ENCODE results near the gene SERTAD2.
A peak's percentile ranks its signal among the peaks of the same experiment; 100 is the strongest.

Gene SERTAD2

GRCh38 chr2:64646007-64646880, 7.5 kb downstream of the SERTAD2 start:
- DNase-seq (ENCODE audit: low spot score): peak; percentile 65

- no peak for DNase-seq (ENCODE audit: low spot score)
These were observed 9.0 kb downstream of the SERTAD2 start for GRCh38 chr2:64644458-64645382.

- no peak for DNase-seq (ENCODE audit: low spot score)
These were observed 9.8 kb downstream of the SERTAD2 start for GRCh38 chr2:64643838-64644457.

GRCh38 chr2:64641599-64641998, 12.1 kb downstream of the SERTAD2 start:
- no peak for DNase-seq (ENCODE audit: low spot score)

- no peak for DNase-seq (ENCODE audit: low spot score)
These were observed 13.3 kb downstream of the SERTAD2 start for GRCh38 chr2:64640153-64641044.

GRCh38 chr2:64639691-64640090, 14.0 kb downstream of the SERTAD2 start:
- no peak for DNase-seq (ENCODE audit: low spot score)

- no peak for DNase-seq (ENCODE audit: low spot score)
These were observed 15.1 kb downstream of the SERTAD2 start for GRCh38 chr2:64638502-64639120.

- DNase-seq (ENCODE audit: low spot score): no peak
These were observed 15.8 kb downstream of the SERTAD2 start for GRCh38 chr2:64637931-64638330.

- DNase-seq (ENCODE audit: low spot score): no peak
These were observed 16.6 kb downstream of the SERTAD2 start for GRCh38 chr2:64637000-64637635.

GRCh38 chr2:64635976-64636911, 17.5 kb downstream of the SERTAD2 start:
- DNase-seq (ENCODE audit: low spot score): no peak

- no peak for DNase-seq (ENCODE audit: low spot score)
These were observed 19.1 kb downstream of the SERTAD2 start for GRCh38 chr2:64634345-64635267.

GRCh38 chr2:64632835-64633819, 20.6 kb downstream of the SERTAD2 start:
- DNase-seq (ENCODE audit: low spot score): no peak

- no peak for DNase-seq (ENCODE audit: low spot score)
These were observed 21.9 kb downstream of the SERTAD2 start for GRCh38 chr2:64631771-64632170.

- DNase-seq (ENCODE audit: low spot score): no peak
These were observed 23.0 kb downstream of the SERTAD2 start for GRCh38 chr2:64630752-64631151.

- DNase-seq (ENCODE audit: low spot score): no peak
These were observed 23.8 kb downstream of the SERTAD2 start for GRCh38 chr2:64629875-64630274.

GRCh38 chr2:64629329-64629781, 24.4 kb downstream of the SERTAD2 start:
- DNase-seq (ENCODE audit: low spot score): no peak

Measured in RKO (cell line).